Fibroblast of mammary gland (primary cell): ENCODE measurements around the gene DLG1.
"Not testable (repeated sequence)": the region's sequence is repeated elsewhere in the genome, so short reads cannot be mapped to it uniquely, and the experiment has no call there.

Experiments used
- DNase-seq: peaks from one replicate; pipeline ENCODE4 v3.0.0-alpha.2; 2010; ENCODE audit warnings: low read depth
- H3K4me3 ChIP-seq: 2 replicates; pipeline ENCODE4 v1.5.1; 2011; ENCODE audit warnings: low read depth, mild to moderate bottlenecking, low read length, moderate library complexity; ENCODE audit not compliant: control insufficient read depth
- CTCF ChIP-seq: conservative IDR thresholded peaks from 2 replicates; pipeline ENCODE4 v1.5.1; 2011; ENCODE audit warnings: low read depth, low read length, inconsistent platforms; ENCODE audit not compliant: control insufficient read depth, insufficient read depth

DLG1 gene

GRCh38 chr3:197216169-197216860 lies 82.1 kb downstream of the DLG1 start:
- DNase-seq, result peak; percentile 81
- no peak overlapping the region for H3K4me3 ChIP-seq
- no peak for TF ChIP-seq CTCF

- TF ChIP-seq CTCF, result no peak
- H3K4me3 ChIP-seq, result no peak overlapping the region
- no peak for DNase-seq
Measured at GRCh38 chr3:197212290-197212689, 86.1 kb downstream of the DLG1 start.

- DNase-seq, H3K4me3 ChIP-seq: not testable (repeated sequence)
Measured at GRCh38 chr3:197211698-197212097, 86.7 kb downstream of the DLG1 start.

GRCh38 chr3:197209366-197210260 lies 88.8 kb downstream of the DLG1 start:
- no peak for TF ChIP-seq CTCF
- no peak for DNase-seq
- H3K4me3 ChIP-seq, result no peak overlapping the region

- H3K4me3 ChIP-seq, result no peak overlapping the region
- no peak for TF ChIP-seq CTCF
- no peak for DNase-seq
Measured at GRCh38 chr3:197206913-197207312, 91.5 kb downstream of the DLG1 start.

GRCh38 chr3:197205675-197206074 lies 92.7 kb downstream of the DLG1 start:
- DNase-seq, result no peak
- H3K4me3 ChIP-seq, result no peak overlapping the region
- TF ChIP-seq CTCF, result no peak

GRCh38 chr3:197205265-197205664 lies 93.1 kb downstream of the DLG1 start:
- no peak for DNase-seq
- TF ChIP-seq CTCF, result no peak
- H3K4me3 ChIP-seq, result no peak overlapping the region
